HG03064 (cell line): ENCODE measurements around the gene SPATA24.
"Not testable (repeated sequence)": the region's sequence is repeated elsewhere in the genome, so short reads cannot be mapped to it uniquely, and the experiment has no call there.

Experiments used
- ATAC-seq: cut with Tn5 transposase; IDR thresholded peaks from one replicate; pipeline ENCODE4 v1.9.1; 2021; ENCODE audit warnings: low read depth; ENCODE audit not compliant: unreplicated experiment

SPATA24 gene

GRCh38 chr5:139403787-139404483 is at the start of gene SPATA24:
Gene SPATA24 (minus strand): TSS chr5:139404089. CDS start chr5:139404060, 29 bp downstream.
- peak; percentile 70 for ATAC-seq

GRCh38 chr5:139451878-139452660 is 48.2 kb upstream of the SPATA24 start:
- ATAC-seq, result no peak

- ATAC-seq, result no peak
These were observed 47.3 kb upstream of the SPATA24 start for GRCh38 chr5:139451176-139451575.

GRCh38 chr5:139446956-139447779 is 43.3 kb upstream of the SPATA24 start:
- no peak for ATAC-seq

GRCh38 chr5:139445325-139446170 is 41.7 kb upstream of the SPATA24 start:
- ATAC-seq, result no peak

GRCh38 chr5:139443831-139444453 is 40.1 kb upstream of the SPATA24 start:
- no peak for ATAC-seq

- not testable (repeated sequence) for ATAC-seq
These were observed 36.5 kb upstream of the SPATA24 start for GRCh38 chr5:139440416-139440815.

GRCh38 chr5:139439013-139439903 is 35.4 kb upstream of the SPATA24 start, which contains the start of gene DNAJC18:
Gene DNAJC18 (minus strand): TSS chr5:139439525. CDS start chr5:139439445, 80 bp downstream.
- ATAC-seq, result peak; percentile 91

- no peak for ATAC-seq
These were observed 34.8 kb upstream of the SPATA24 start for GRCh38 chr5:139438707-139439012.

- no peak for ATAC-seq
These were observed 31.8 kb upstream of the SPATA24 start for GRCh38 chr5:139435676-139436075.

- ATAC-seq, result no peak
These were observed 27.8 kb upstream of the SPATA24 start for GRCh38 chr5:139431706-139432105.

GRCh38 chr5:139430015-139430414 is 26.1 kb upstream of the SPATA24 start:
- no peak for ATAC-seq

- ATAC-seq, result no peak
These were observed 22.5 kb upstream of the SPATA24 start for GRCh38 chr5:139426203-139426885.

GRCh38 chr5:139425497-139425896 is 21.6 kb upstream of the SPATA24 start:
- ATAC-seq, result no peak

- ATAC-seq, result no peak
These were observed 18.5 kb upstream of the SPATA24 start for GRCh38 chr5:139422307-139422893.

GRCh38 chr5:139419226-139420192 is 15.6 kb upstream of the SPATA24 start:
- no peak for ATAC-seq

GRCh38 chr5:139418793-139419192 is 14.9 kb upstream of the SPATA24 start:
- no peak for ATAC-seq
